PC-3 (cell line): ENCODE data around the gene PRKN.

Experiments used
- CTCF ChIP-seq: fragments of 300-600 bp; sonication (generic); conservative IDR thresholded peaks from 2 replicates; pipeline ENCODE4 v1.5.1; 2017; ENCODE audit warnings: antibody characterized with exemption, low read depth, mild to moderate bottlenecking, low read length
- EZH2 ChIP-seq: fragments of 300-600 bp; sonication (generic); IDR thresholded peaks from one replicate; pipeline ENCODE4 v1.6.1; 2017; ENCODE audit warnings: antibody characterized with exemption, mild to moderate bottlenecking, low read length; ENCODE audit not compliant: unreplicated experiment

- no peak for TF ChIP-seq CTCF
- TF ChIP-seq EZH2: no peak
These were observed 43.5 kb downstream of the PRKN start for GRCh38 chr6:162684052-162684451.
